22Rv1 (cell line): ENCODE data around the gene DAB1.

Source experiments
- CTCF ChIP-seq: fragments of 450-650 bp; IDR thresholded peaks from 2 replicates; pipeline ENCODE4 v1.5.1; 2017; ENCODE audit warnings: mild to moderate bottlenecking
- ZFX ChIP-seq: fragments of 450-650 bp; IDR thresholded peaks from 2 replicates; pipeline ENCODE4 v1.6.1; 2017; ENCODE audit warnings: antibody characterized with exemption, borderline replicate concordance

GRCh38 chr1:57319791-57320190, 104.1 kb downstream of the DAB1 start:
- no peak for TF ChIP-seq CTCF
- no peak for TF ChIP-seq ZFX
